BJ (cell line): Measurements from ENCODE around the gene RGS17. TPM values are rescaled to one million over a fixed set of nuclear protein-coding genes. Genes with fewer than 3 reads are reported as not detected.

Experiments used
- CTCF ChIA-PET: fragments of 350-600 bp; formaldehyde crosslinking; extraction: SDS; loops from one replicate; lab custom pipeline; 2021; ENCODE audit warnings: antibody characterized with exemption, inconsistent platforms; lab: Yijun Ruan, JAX
- POLR2A ChIA-PET: fragments of 300-600 bp; sonication (Branson Sonifier 250); formaldehyde crosslinking; extraction: SDS; loops from one replicate; lab custom pipeline; 2021; ENCODE audit warnings: antibody characterized with exemption; lab: Charles Lee
- DNase-seq: peaks from one replicate; pipeline ENCODE4 v3.0.0-alpha.2; 2011; ENCODE audit warnings: low read depth
- H3K27me3 ChIP-seq: 2 replicates; pipeline ENCODE4 v1.6.0; 2011; ENCODE audit warnings: low read length; ENCODE audit not compliant: control insufficient read depth, insufficient read depth
- H3K36me3 ChIP-seq: 2 replicates; pipeline ENCODE4 v1.5.1; 2011; ENCODE audit warnings: low read length; ENCODE audit not compliant: control insufficient read depth, insufficient read depth
- H3K4me3 ChIP-seq: 2 replicates; pipeline ENCODE4 v1.5.1; 2011; ENCODE audit warnings: low read depth, mild to moderate bottlenecking, control low read depth, low read length
- CTCF ChIP-seq: IDR thresholded peaks from 2 replicates; pipeline ENCODE4 v1.5.1; 2011; ENCODE audit warnings: low read depth, mild to moderate bottlenecking, control low read depth, inconsistent platforms, low read length, moderate library complexity; ENCODE audit not compliant: insufficient read depth
- polyA plus RNA-seq: library from polyadenylated mRNA; depleted of rRNA; stranded (reverse); fragments of >200 nt; gene quantifications from 2 replicates; pipeline ENCODE4 v1.2.3, GENCODE V29; 2011

Gene RGS17
- polyA plus RNA-seq, 1 experiment = 0.09 TPM

GRCh38 chr6:153073841-153074240 is 57.2 kb downstream of the RGS17 start:
- H3K27me3 ChIP-seq = no peaks in the 10 kb centered on the region
- ChIA-PET POLR2A (no interaction called here), CTCF (no interaction called here)
- DNase-seq = no peak
- no peak overlapping the region for H3K4me3 ChIP-seq
- no peak for TF ChIP-seq CTCF
- H3K36me3 ChIP-seq = no peaks in the 10 kb centered on the region

GRCh38 chr6:153070756-153071155 is 60.3 kb downstream of the RGS17 start:
- Histone ChIP-seq H3K4me3 (no peak overlapping the region), H3K36me3 (no peaks in the 10 kb centered on the region), H3K27me3 (no peaks in the 10 kb centered on the region)
- POLR2A ChIA-PET = no interaction called here
- no peak for TF ChIP-seq CTCF
- DNase-seq = no peak
- CTCF ChIA-PET = no interaction called here

- CTCF ChIA-PET = no interaction called here
- H3K36me3 ChIP-seq = no peaks in the 10 kb centered on the region
- no peaks in the 10 kb centered on the region for H3K27me3 ChIP-seq
- TF ChIP-seq CTCF = no peak
- DNase-seq = no peak
- H3K4me3 ChIP-seq = no peak overlapping the region
- POLR2A ChIA-PET = no interaction called here
These were observed 61.2 kb downstream of the RGS17 start for GRCh38 chr6:153069897-153070296.

GRCh38 chr6:153065222-153065621 is 65.9 kb downstream of the RGS17 start:
- H3K4me3 ChIP-seq = no peak overlapping the region
- H3K27me3 ChIP-seq = no peaks in the 10 kb centered on the region
- DNase-seq = no peak
- ChIA-PET CTCF (no interaction called here), POLR2A (no interaction called here)
- no peak for TF ChIP-seq CTCF
- no peaks in the 10 kb centered on the region for H3K36me3 ChIP-seq

GRCh38 chr6:153063936-153064335 is 67.1 kb downstream of the RGS17 start:
- TF ChIP-seq CTCF = no peak
- H3K27me3 ChIP-seq = no peaks in the 10 kb centered on the region
- POLR2A ChIA-PET = no interaction called here
- H3K4me3 ChIP-seq = no peak overlapping the region
- DNase-seq = no peak
- CTCF ChIA-PET = no interaction called here
- H3K36me3 ChIP-seq = no peaks in the 10 kb centered on the region
